GM19467 (cell line): ENCODE data around the gene OR2AG1.

ENCODE experiments used
- ATAC-seq: cut with Tn5 transposase; IDR thresholded peaks from one replicate; pipeline ENCODE4 v1.9.1; 2021; ENCODE audit warnings: mild to moderate bottlenecking, moderate library complexity; ENCODE audit not compliant: unreplicated experiment

The OR2AG1 gene, protein sequence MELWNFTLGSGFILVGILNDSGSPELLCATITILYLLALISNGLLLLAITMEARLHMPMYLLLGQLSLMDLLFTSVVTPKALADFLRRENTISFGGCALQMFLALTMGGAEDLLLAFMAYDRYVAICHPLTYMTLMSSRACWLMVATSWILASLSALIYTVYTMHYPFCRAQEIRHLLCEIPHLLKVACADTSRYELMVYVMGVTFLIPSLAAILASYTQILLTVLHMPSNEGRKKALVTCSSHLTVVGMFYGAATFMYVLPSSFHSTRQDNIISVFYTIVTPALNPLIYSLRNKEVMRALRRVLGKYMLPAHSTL

GRCh38 chr11:6782720-6783119, at the start of gene OR2AG1:
Gene OR2AG1, plus strand, starts transcription at chr11:6783020. Its CDS starts 2,018 bp downstream, at chr11:6785038.
- no peak for ATAC-seq

DNA sequence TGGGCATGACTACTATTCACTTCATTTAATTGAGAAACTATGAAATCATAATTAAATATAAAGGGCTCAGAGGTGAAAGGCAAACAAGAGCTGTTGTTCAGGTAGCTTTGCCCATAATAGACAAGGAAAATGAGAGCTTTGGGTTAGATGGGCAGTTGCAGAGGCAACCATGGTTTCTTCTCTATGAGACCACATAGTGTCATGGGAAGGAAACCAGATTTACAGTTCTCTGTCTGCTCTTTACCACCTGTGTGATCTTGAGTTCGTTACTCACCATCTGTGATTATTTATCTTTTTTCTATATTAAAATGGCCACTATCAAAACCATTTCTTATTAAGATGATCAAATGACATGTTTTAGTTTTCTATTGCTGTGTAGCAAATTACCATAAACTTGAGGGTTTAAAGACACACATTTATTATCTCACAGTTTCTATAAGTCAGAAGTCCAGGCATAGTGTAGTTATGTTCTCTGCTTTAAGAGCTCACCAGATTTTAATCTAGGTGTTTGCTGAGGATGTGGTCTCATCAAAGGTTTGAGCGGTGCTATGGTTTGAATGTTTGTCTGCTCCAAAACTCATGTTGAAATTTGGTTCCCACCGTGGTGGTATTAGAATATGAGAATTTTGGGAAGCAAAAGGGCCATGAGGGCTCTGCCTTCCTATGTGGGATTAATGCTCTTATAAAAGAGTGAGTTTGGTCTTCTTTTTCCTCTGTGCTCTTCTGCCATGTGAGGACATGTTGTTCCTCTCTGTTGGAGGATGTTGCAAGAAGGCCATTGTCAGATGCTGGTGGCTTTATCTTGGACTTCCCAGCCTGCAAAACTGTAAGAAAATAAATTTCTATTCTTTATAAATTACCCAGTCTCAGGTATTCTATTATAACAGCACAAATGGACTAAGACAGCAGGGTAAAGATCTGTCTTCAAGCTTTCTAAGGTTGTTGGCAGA, 49.2 kb upstream of the OR2AG1 start:
- ATAC-seq = no peak

DNA sequence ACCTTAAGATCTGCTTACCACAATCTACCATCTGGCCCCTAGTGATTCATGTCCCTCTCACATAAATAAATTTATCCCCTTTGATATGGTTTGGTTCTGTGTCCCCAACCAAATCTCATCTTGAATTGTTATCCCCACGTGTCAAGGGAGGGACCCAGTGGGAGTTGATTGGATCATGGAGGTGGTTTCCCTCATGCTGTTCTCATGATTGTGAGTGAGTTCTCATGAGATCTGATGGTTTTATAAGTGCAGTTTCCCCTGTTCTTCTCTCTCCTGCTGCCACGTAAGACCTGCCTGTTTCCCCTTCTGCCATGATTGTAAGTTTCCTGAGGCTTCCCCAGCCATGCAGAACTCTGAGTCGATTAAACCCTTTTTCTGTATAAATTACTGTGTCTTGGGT, 48.2 kb upstream of the OR2AG1 start:
- ATAC-seq = no peak

DNA sequence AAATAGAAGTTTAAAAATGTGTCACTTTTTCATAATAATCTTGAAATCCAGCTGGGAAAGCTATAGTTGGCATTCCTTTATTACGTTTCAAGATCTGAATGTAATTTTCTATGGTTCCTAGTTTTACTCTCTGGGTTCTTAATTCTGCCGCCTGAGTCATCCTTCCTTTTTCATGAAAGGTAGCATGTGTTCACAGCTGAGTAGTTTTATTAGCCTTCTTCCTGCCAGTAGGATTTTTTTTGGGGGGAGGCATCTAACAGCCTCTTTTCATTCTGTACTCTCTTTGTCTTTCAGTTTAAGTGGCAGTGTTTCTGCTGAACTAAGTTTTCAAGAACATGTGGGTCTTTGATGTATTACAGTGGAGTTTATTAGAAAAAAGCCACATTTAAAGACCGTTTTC, 47.5 kb upstream of the OR2AG1 start:
- ATAC-seq = no peak

- ATAC-seq = no peak
Measured at GRCh38 chr11:6736495-6737121, 46.2 kb upstream of the OR2AG1 start.

GRCh38 chr11:6737872-6738466, 44.9 kb upstream of the OR2AG1 start:
- peak; percentile 73 for ATAC-seq

DNA sequence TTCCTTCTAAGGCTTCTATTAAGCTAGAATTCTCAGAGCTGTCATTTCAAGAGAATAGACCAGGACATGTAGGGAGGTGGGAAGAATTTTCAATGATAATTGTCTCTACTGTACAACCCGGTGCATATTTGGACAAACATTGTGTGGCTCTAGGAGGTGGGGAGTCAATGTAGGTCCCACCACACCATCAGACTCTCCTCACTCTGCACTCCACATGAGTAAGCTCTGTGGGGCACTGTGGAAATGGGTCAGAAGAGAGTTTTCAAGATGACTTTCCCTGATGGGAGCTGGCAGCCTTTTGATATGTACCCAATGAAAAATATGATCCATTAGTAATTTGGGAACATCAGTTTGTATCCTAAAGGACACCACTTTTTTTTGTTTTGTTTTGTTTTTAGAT, 44.2 kb upstream of the OR2AG1 start:
- ATAC-seq = no peak

DNA sequence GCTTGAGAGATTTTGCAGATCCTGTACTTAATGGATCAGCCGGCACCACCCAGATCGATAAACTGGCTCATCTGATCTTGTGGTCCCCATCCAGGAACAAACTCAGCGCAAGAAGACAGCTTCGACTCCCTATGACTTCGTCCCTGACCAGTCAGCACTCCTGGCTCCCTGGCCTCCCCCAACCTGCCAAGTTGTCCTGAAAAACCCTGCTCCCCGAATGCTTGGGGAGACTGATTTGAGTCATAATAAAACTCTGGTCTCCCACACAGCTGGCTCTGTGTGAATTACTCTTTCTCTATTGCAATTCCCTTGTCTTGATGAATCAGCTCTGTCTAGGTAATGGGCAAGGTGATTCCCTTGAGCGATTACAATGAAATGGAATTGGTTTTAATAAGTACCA, 40.6 kb upstream of the OR2AG1 start:
- ATAC-seq = no peak

DNA sequence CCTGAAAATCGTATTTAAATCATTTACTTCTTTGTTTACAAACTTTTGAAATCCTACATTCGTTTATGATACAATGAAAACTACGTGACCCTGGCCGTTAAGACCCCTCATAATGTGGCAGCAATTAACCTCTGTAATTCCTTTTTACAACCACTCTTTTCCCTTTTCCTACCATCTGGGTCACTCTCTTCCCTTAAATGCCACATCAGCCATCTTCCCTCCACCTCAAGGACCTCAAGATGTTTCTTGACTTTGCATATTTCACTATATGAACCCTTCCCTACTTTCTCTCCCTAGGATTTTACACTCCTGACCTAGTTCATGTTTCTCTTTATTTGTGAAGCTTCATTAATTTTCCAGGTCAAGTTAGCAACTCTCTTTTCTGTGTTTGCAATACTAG, 37.8 kb upstream of the OR2AG1 start:
- ATAC-seq = no peak

- ATAC-seq = no peak
Measured at GRCh38 chr11:6745465-6746015, 37.3 kb upstream of the OR2AG1 start.

- peak; percentile 79 for ATAC-seq
Measured at GRCh38 chr11:6746086-6746618, 36.7 kb upstream of the OR2AG1 start.

DNA sequence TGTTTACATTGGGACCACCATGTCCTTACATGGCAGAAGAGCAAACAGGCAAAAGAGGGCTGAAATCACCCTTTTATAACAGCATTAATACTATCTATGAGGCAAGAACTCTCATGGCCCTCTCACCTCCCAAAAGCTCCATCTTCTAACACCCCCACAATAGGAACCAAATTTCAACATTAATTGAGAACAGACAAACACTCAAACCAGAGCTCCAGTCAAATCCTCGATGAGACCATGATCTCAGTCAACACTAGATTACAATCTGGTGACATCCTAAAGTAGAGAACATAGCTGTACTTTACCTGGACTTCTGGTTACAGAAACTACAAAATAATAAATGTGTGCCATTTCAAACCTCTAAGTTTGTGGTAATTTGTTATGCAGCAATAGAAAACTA, 36.2 kb upstream of the OR2AG1 start:
- ATAC-seq = no peak

- ATAC-seq = no peak
Measured at GRCh38 chr11:6747097-6747668, 35.6 kb upstream of the OR2AG1 start.

DNA sequence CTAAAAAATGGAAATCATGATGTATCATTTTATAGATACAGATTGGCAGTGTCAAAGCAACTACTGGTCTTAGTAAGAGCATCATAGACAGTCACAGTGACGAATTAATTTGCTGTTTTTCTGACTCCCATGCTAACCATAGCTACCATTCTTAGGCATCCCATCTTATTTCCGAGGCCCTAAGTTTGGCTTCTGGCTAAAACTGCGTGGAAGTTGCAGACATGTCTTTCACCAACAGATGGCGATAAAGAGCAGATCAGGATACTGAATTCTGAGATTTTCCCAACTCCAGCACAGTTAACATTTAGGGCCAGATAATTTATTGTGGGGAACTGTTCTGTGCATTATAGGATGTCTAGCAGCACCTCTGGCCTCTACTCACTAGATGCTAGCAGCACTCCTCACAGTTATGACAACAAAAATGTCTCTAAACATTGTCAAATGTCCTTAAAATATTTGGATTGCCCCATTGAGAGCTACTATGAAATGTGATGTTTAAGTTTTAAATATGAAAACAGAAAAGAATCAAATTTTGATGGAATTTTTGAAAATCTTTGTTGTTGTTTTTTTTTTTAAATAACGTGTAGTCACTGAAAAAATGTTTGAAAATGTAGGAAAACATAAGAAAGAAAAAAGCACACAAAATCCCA, 27.4 kb upstream of the OR2AG1 start:
- ATAC-seq = peak; percentile 52

- ATAC-seq = no peak
Measured at GRCh38 chr11:6755953-6756347, 26.9 kb upstream of the OR2AG1 start.

GRCh38 chr11:6757373-6757967, 25.4 kb upstream of the OR2AG1 start:
- peak; percentile 64 for ATAC-seq

DNA sequence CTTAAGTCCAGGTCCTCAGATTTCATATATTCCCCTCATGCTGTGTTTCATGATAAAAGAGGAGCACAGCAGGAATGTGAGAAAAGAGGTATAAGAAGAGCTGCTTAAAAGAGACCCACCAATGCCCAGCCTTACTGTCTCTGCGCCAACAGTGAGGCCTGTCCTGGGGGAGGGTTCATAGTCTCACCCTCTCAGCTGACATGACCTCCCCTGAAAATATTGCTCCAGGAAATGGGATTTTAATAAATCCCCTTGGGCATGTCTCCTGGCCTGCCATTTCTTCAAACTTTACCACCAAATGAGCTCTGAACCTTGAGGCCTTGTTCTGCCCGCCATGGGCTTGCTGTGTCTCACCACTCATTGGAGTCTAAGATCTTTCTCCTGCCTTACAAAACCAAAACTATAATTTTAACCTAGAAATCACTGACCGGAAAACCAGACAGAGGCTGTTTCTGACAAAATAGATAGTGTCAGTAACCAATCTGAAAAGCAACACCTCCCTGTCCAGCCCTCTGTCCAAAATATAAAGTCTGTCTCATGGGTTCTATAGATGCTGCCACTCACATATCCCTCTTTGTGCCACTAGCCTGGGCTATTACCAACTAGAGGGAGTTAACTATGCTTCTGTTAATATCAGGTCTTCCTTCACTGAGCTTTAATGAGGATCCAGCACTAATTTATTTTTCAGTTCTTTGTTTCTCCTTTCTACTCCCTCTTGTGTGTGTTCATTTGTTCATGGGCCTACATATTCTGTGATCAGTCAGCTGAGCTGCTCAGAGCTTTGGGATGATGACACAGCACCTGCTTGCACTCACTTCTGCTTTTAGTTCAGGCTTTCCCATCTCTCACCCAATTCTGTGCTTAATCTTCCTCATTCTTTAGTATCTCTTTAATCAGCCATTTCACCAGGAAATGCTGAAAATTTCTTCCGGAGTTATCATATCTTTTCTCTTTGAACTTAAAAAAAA, 10.6 kb upstream of the OR2AG1 start, which contains the start of gene OR2AG2:
OR2AG2 (minus strand) TSS at position 51 of the 968 bp plus-strand sequence. CDS start 3,019 bp downstream, outside the sequence.
- ATAC-seq = peak; percentile 89

GRCh38 chr11:6778518-6778917, 4.3 kb upstream of the OR2AG1 start:
- no peak for ATAC-seq
